ENCODE data around the gene VEGFA. TPM values are rescaled to one million over a fixed set of nuclear protein-coding genes. Genes with fewer than 3 reads are reported as not detected.

VEGFA gene
- total and polyA plus RNA-seq, 2 of the 8 experiments (the other 6 are each of a cell fraction or from before 2014, with no cell fraction given) = 42.2 to 58.5 TPM

DNA sequence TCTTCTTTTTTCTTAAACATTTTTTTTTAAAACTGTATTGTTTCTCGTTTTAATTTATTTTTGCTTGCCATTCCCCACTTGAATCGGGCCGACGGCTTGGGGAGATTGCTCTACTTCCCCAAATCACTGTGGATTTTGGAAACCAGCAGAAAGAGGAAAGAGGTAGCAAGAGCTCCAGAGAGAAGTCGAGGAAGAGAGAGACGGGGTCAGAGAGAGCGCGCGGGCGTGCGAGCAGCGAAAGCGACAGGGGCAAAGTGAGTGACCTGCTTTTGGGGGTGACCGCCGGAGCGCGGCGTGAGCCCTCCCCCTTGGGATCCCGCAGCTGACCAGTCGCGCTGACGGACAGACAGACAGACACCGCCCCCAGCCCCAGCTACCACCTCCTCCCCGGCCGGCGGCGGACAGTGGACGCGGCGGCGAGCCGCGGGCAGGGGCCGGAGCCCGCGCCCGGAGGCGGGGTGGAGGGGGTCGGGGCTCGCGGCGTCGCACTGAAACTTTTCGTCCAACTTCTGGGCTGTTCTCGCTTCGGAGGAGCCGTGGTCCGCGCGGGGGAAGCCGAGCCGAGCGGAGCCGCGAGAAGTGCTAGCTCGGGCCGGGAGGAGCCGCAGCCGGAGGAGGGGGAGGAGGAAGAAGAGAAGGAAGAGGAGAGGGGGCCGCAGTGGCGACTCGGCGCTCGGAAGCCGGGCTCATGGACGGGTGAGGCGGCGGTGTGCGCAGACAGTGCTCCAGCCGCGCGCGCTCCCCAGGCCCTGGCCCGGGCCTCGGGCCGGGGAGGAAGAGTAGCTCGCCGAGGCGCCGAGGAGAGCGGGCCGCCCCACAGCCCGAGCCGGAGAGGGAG is 580 bp downstream of the VEGFA start:
- no peak overlapping the region for H2BK12ac ChIP-seq (ENCODE audit: low read depth, low read length)
- H3K23me2 ChIP-seq (ENCODE audit: low read depth, low read length) = peaks cover 9% of the 10 kb centered on the region
- no peak overlapping the region; the same call in 1 of the 2 replicates for H3K27ac ChIP-seq (ENCODE audit: low read depth, low read length)
- POLR2A ChIA-PET (ENCODE audit: partially characterized antibody) = interaction anchor here (0.6 to 4.2 kb wide), 54 partner anchors 9 to 332 kb away, joined by 3 to 38 read pairs (median 4); partner anchors contain the start of genes GTPBP2, MAD2L1BP and RSPH9
- no peak overlapping the region for H2BK20ac ChIP-seq (ENCODE audit: low read length)
- peak overlapping the region; percentile 47 to 92 (median 79) for H3K9ac ChIP-seq (replicated peaks in 1 of 4; ENCODE audit: extremely low read depth in 1 of 4, low read depth in 3 of 4, low read length in 3 of 4)
- no peak overlapping the region for H3K14ac ChIP-seq (ENCODE audit: insufficient read length)
- H3K4ac ChIP-seq (replicated peaks; ENCODE audit: insufficient read length, low read depth, low read length) = no peak overlapping the region
- H4K91ac ChIP-seq (replicated peaks; ENCODE audit: insufficient read length, low read length) = no peak overlapping the region
- H3K79me1 ChIP-seq (ENCODE audit: low read depth, low read length) = peaks cover 10% of the 10 kb centered on the region; the same call in 1 of the 2 replicates
- peaks cover 3 to 37% (median 24%) of the 10 kb centered on the region in 4 experiments for H3K4me1 ChIP-seq (replicated peaks in 1 of 4; ENCODE audit: control insufficient read depth in 3 of 4, insufficient read depth in 4 of 4, low read length in 3 of 4)
- peak overlapping the region; percentile 60 for H3K18ac ChIP-seq (ENCODE audit: extremely low read depth, low read length)
- H2AFZ ChIP-seq (ENCODE audit: low read length) = no peak overlapping the region
- peak in 1 of 2 experiments; percentile 84 for DNase-seq (ENCODE audit: low read depth in 1 of 2, low spot score in 2 of 2)
- 0% methylated on average over 12 of the region's 84 CpGs; no CpG with 5 or more reads in 1 of the 2 experiments for whole genome bisulfite sequencing, 2 experiments (ENCODE audit: extremely low coverage in 1 of 2, insufficient coverage in 1 of 2, insufficient read length in 1 of 2, insufficient replicate concordance in 2 of 2, low coverage in 1 of 2, low lambda C conversion rate in 2 of 2, missing lambda C conversion rate in 1 of 2)
- no peaks in the 10 kb centered on the region for H3K36me3 ChIP-seq (ENCODE audit: control insufficient read depth in 2 of 4, insufficient read depth in 4 of 4, low read length in 3 of 4)
- H4K20me1 ChIP-seq (replicated peaks in 1 of 2; ENCODE audit: control insufficient read depth in 1 of 2, insufficient read depth in 2 of 2, low read length in 2 of 2) = peaks cover 0 to 5% of the 10 kb centered on the region in 2 experiments
- no peak overlapping the region for H3K23ac ChIP-seq (ENCODE audit: insufficient read length)
- CTCF ChIA-PET (ENCODE audit: partially characterized antibody) = interaction anchor here (0.5 to 4.6 kb wide), 45 partner anchors 8 to 312 kb away, joined by 3 to 88 read pairs (median 6); partner anchors contain the start of gene MRPS18A
- peaks cover 0 to 49% of the 10 kb centered on the region in 2 experiments; a peak in 2 of 4 replicates for H3K79me2 ChIP-seq (ENCODE audit: control insufficient read depth in 1 of 2, insufficient read depth in 2 of 2, low read length in 2 of 2)
- H3K4me3 ChIP-seq (ENCODE audit: extremely low read depth in 1 of 4, insufficient read depth in 2 of 4, low read depth in 3 of 4, low read length in 4 of 4) = peak overlapping the region; percentile 77 to 91 (median 85)
- H3K4me2 ChIP-seq (ENCODE audit: insufficient read depth in 1 of 2, low read depth in 2 of 2, low read length in 2 of 2) = peak overlapping the region; percentile 88 to 90
- no peak overlapping the region for H4K5ac ChIP-seq (ENCODE audit: insufficient read length, low read depth, low read length)
- H2BK5ac ChIP-seq (ENCODE audit: low read depth, low read length) = peak overlapping the region; percentile 52; the same call in 1 of the 2 replicates
- no peaks in the 10 kb centered on the region for H3K9me3 ChIP-seq (ENCODE audit: insufficient read depth in 2 of 2, low read depth in 1 of 2, low read length in 1 of 2)
- no peak overlapping the region for H2AK5ac ChIP-seq (ENCODE audit: low read depth, low read length)
- H3K56ac ChIP-seq (replicated peaks; ENCODE audit: insufficient read length, low read depth, low read length) = no peak overlapping the region
- no peak overlapping the region for H2BK120ac ChIP-seq (replicated peaks; ENCODE audit: low read depth, low read length)
- H3K27me3 ChIP-seq (replicated peaks in 1 of 4; ENCODE audit: control insufficient read depth in 3 of 4, extremely low read depth in 1 of 4, insufficient read depth in 3 of 4, low read length in 3 of 4) = peaks cover 0 to 7% (median 0%) of the 10 kb centered on the region in 4 experiments; a peak in 1 of 7 replicates
- FAIRE-seq = no peak
- no peak overlapping the region for H2BK15ac ChIP-seq (ENCODE audit: low read length)
- peak overlapping the region; percentile 62 for H4K8ac ChIP-seq (ENCODE audit: extremely low read depth, insufficient read depth, low read length)
- TF ChIP-seq CREB1 (IDR thresholded peaks at IDR 0.05) = no peak
- TF ChIP-seq SAP30 (IDR thresholded peaks at IDR 0.05; ENCODE audit: insufficient read depth, insufficient replicate concordance, low read length) = peak; percentile 61
- TF ChIP-seq GTF2F1 (IDR thresholded peaks at IDR 0.05; ENCODE audit: borderline replicate concordance, low read depth, low read length) = no peak
- TF ChIP-seq POLR2A (IDR thresholded peaks at IDR 0.05; ENCODE audit: control extremely low read depth in 1 of 2, low read depth in 2 of 2, low read length in 2 of 2) = 0 out of 3 replicates have a peak, but pooled peaks of 1 of the 2 experiments have one; percentile 12
- TF ChIP-seq TAF7 (optimal IDR thresholded peaks at IDR 0.05; ENCODE audit: borderline replicate concordance, low read depth, low read length) = peak; percentile 21
- TF ChIP-seq GABPA (IDR thresholded peaks at IDR 0.05; ENCODE audit: borderline replicate concordance, insufficient read depth, low read length) = 0 out of 2 replicates have a peak, but pooled peaks have one; percentile 23
- no peak for TF ChIP-seq SUZ12 (IDR thresholded peaks at IDR 0.05; ENCODE audit: low read length)
- peak; percentile 59 for TF ChIP-seq KDM4A (IDR thresholded peaks at IDR 0.05; ENCODE audit: low read depth, low read length, severe bottlenecking)
- peak; percentile 61 for TF ChIP-seq TAF1 (IDR thresholded peaks at IDR 0.05; ENCODE audit: low read depth, low read length)
- peak; percentile 19 for TF ChIP-seq POLR2AphosphoS5 (IDR thresholded peaks at IDR 0.05; ENCODE audit: low read depth, low read length)
- TF ChIP-seq RBBP5 (IDR thresholded peaks at IDR 0.05; ENCODE audit: borderline replicate concordance, low read depth, low read length) = 0 out of 2 replicates have a peak, but pooled peaks have one; percentile 54
